HG03457 (cell line): Measurements from ENCODE around the gene NR6A1.

Experiments
- ATAC-seq: cut with Tn5 transposase; IDR thresholded peaks from one replicate; pipeline ENCODE4 v1.9.1; 2021; ENCODE audit warnings: moderate number of reproducible peaks; ENCODE audit not compliant: unreplicated experiment

The NR6A1 gene

DNA sequence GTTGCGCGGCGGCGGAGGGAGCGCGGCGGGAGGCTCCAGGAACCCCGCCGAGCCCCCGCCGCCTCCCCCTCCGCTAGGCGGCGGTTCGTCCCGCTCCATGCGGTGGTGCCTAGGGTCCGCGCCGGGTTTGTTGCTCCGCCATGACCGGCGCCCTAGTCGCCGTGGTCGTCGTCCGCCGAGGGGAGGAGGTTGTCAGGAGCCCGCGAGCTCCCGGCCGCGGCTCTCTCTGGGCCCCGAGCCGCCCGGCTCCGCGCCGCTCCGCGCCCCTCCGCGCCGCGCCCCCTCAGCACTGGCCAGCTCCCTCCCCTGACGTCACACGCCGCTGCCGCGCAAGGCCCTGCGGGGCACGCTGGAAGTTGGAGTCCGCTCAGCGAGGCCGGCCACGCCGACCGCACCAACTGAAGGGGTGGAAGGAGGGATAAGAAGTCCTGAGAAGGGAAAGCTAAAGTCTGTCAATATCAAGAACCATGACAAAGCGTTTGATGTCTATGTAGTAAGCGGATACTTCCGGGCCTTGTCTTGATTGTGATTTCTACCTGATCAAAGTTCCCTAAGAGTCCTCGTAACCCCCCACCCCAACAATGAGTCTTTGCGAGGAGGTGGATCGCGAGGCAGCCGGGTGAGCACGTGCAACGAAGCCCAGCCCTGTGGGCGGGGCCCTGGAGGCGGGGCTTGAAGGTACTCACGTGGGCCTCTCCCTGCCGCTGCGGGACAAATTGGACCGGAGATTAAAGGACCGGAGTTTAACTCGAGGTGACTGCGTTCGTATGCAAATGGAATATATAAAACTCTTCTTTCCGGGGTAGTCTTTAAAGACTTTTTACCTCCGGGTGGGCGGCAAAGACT is at the start of gene NR6A1:
TSS of gene NR6A1 (minus strand) at position 291 of the 846 bp plus-strand sequence.
- peak; percentile 88 for ATAC-seq

DNA sequence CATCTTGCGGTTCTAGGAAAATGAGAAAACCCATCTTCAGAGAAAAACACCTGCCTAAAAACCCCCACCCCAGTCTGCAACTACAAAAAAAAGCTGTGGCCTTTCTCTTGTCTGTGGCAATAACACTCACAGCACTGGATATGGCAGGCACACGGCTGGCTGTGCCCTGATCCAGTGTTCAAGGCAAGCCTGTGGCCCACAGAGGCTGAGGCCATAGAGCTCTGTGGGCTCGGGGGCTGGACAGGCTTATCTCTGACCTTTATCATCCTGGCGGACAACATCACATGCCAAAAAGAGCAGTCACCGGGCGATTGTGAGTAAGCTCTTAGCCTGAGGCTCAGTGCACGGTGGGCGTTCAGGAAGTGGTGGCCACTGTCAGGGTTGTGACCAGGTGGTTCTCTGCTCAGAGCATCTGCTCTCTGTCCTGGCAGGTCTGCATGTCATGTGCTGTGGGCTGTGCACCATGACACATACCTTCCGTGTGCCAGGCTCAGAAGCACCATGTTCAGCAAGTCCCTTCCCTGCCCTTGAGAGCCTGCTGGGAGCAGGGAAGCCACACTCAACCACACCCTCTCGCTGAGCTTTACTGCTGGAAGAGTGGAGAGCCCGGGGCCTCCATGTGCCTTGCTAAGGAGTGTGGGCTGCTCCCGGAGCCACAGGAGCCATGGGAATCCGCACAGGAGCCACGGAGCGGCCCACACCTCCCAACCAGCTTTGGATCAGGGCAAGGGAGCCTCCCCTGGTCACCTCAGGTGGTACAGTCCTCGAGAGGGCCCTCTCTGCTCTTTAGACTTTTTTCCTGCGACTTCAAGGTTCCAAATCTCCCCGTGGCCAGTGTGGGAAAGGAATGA is 47.5 kb upstream of the NR6A1 start:
- no peak for ATAC-seq

DNA sequence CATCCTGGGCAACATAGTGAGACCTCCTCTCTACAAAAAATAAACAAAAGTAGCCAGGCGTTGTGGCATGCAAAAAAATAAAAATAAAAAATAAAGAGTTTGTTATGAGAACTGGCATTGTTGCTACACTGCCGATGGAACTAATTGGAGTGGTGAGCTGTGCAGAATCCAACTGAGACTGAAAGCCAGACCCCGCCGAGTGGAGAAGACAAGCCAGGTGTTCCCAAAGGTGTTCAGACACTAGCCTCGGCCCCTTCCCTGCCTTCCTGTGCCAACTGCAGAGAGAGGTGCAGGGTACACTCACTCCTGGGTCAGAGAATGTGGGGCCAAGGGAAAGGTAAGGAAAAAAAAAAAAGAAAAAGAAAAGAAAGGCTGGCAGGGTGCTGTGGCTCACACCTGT is 44.5 kb upstream of the NR6A1 start:
- ATAC-seq, result no peak

DNA sequence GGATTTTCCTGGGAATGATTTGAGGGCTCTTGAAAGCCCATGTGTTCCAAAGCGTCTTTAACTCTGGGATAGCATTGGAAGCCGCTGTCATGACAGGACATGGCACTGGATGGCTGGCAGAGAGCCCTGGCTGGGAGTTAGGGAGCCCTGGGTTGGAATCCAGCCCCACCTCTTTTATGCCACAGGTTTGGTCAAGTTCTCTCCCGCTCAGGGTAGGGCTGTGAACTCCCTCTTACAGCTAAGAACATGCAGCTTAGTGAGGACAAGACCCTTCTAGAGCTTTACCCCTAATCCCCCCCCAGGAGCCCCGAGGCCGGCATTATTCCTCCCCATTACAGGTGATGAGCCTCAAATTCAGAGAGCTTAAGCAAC is 43.0 kb upstream of the NR6A1 start:
- ATAC-seq, result no peak

DNA sequence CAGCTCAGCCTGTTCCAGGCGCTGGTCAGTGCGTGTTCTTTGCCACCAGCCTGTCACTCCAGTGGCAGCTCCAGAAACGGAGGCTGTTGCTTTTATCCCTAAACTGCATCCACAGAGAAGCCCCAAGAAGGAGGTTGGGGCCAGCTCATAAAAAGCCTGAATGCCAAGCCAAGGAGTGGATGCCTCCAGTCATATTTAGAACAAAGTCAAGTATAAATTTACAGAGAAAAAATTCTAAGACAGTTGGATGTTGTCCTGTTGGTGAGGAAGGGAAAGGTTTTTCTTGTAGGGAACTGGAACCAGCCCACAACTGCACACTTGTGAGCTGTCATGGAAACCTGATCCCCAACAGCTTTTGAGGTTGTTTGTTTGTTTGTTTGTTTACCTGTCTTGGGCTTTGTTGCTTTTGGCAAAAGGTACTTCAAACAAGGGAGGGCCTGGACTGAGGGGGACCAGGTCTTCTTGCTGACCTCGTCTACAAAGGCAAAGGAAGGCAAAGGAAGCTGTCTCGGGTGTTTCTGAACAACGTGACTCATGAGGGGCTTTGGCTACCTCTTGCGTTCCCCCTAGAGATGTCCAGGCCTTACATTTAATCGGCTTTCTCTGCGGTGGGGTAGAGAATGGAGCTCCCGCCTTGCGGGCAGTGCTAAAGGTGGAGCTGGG is 42.5 kb upstream of the NR6A1 start:
- no peak for ATAC-seq

DNA sequence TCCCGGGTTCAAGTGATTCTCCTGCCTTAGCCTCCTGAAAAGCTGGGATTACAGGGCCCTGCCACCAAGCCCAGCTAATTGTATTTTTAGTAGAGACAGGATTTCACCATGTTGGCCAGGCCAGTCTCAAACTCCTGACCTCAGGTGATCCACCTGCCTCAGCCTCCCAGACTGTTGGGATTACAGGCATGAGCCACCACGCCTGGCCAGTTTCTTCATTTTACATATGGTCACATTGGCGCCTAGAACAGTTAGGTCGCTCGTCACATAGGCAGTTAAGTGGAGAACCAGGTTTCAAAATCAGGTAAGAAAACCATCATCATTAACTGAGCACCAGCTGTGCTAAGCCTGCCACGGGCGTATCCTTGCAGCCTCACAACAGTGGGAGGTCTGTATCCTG is 41.9 kb upstream of the NR6A1 start:
- ATAC-seq, result no peak

DNA sequence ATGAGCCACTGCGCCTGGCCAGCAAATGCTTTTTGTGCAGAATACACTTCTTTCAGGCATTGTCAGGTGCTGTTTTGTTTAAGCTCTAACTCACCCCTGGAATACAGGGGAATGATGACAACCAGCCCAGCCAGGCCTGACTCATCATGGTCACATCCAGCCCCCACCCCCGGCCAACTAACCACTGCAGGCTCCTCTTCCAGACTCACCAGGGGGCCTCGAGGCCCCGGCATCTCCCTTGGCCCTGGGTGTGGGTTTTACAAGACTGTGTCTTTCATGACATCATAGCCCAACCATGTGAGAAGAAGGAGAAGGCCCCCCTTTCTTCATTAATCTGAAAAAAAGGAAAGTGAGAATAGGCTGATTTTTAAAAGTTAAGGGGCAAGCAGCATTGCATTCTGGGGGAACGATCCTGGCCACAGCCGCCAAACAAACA is 41.3 kb upstream of the NR6A1 start:
- ATAC-seq, result no peak

DNA sequence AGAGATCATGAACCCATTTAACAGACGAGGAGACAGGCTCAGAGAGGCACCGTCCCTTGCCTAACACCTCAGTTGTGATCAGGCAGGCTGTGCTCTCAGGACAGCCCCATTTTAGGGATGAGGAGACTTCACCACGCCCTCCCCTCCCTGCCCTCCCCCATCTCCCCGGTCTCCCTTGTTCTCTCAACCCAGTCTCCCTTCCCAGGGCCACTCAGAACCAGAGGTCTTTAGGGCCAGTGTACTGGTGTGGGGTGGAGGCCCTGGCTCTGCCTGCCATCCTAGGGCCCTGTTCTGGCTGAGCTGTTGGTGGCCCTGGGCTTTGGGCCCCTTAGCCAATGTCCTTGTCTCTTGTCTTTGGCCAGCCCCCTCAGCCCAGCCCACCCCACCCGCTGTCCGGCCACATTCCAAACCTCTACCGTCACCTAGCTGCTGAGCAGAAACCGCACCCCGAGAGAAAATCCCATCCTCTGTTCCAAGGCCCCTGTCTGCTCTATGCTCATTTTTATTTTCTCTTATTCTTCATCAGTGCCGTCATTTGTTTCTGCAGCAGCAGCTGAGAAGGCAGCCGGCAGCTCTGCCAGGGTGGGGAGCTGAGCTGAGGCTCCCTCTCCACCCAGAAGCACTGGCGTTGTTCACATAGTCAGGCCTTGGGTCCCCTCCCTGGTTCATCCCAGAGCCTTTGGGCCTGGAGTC is 39.7 kb upstream of the NR6A1 start:
- ATAC-seq, result no peak

DNA sequence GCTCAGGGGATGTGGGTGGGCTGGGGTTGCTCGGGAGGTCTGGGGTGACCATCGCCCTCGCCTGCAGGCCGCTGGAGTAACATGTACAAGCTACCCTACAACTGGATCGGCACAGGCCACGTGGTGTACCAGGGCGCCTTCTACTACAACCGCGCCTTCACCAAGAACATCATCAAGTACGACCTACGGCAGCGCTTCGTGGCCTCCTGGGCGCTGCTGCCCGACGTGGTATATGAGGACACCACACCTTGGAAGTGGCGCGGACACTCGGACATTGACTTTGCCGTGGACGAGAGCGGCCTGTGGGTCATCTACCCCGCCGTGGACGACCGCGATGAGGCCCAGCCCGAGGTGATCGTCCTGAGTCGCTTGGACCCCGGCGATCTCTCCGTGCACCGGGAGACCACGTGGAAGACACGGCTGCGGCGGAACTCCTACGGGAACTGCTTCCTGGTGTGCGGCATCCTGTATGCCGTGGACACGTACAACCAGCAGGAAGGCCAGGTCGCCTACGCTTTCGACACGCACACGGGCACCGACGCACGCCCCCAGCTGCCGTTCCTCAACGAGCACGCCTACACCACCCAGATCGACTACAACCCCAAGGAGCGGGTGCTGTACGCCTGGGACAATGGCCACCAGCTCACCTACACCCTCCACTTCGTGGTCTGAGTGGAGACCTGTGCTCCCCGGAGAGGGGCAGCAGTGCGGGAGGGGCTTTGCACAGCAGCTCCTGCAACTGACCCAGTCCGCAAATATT is 38.8 kb upstream of the NR6A1 start:
- ATAC-seq, result no peak

DNA sequence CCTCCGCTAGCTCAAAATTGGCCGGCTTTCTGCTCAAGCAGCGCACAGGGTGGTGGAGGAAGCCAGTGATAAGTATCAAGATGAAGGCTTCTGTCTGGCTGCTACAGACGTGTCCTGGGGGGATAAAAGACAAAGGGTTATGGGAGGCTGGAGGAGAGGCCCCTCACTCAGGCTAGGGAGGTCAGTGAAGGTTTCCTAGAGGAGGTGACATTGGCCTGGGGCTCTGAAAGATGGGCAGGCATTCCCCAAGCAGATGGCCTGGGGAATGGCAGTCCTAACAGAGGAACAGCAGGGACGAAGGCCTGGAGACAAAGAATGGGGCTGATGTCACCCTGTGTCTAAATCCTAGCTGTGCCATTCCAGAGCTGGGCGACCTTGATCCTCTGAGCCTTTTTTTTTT is 38.1 kb upstream of the NR6A1 start:
- ATAC-seq, result no peak

DNA sequence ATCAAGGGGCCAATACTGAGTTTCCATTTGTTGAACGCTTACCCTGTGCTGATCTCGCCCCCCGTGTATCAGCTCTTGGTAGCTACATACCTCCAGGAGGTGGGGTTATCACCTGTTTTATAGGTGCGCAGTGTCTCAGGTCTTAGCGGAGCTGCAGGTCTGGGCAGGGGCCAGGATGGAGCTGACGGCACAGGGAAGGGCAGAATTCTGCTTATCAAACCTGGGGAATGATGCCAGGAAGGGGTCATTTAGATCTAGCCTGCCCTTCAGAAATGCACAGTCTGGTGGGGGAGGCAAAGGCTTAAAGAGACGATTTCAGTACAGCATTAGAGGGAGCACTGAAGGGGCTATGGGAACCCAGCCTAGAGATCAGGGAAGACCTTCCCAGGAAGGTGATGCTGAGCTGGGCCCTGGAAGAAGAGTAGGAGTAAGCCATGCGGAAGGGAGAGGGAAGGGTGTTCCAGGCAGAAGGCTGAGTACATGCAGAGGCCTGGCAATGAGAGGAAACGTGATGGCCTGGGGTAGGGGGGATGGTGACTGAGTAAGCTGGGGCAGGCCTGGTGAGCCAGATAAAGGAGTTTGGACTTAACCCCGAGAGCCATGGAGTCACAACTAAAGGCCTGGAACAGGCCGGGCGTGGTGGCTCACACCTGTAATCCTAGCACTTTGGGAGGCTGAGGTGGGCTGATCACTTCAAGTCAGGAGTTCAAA is 37.3 kb upstream of the NR6A1 start:
- ATAC-seq, result no peak

DNA sequence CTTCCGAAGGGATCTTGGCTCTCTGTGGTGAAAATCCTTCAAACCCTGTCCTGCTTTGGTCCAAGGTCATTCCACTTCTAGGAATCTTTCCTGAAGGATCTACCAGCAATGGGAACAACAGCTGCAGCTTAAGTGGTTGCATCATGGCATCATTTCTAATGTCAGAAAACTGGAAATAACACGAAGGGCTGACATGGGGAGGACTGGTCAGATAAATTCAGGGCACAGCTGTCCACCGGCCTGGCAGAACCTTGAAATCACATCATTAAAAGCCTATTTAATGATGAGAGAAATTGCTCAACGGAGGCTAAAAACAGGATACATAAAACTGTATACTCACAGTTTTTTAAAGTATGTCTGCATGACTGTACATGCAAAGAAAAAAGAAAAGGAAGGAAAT is 34.1 kb upstream of the NR6A1 start:
- ATAC-seq, result no peak

DNA sequence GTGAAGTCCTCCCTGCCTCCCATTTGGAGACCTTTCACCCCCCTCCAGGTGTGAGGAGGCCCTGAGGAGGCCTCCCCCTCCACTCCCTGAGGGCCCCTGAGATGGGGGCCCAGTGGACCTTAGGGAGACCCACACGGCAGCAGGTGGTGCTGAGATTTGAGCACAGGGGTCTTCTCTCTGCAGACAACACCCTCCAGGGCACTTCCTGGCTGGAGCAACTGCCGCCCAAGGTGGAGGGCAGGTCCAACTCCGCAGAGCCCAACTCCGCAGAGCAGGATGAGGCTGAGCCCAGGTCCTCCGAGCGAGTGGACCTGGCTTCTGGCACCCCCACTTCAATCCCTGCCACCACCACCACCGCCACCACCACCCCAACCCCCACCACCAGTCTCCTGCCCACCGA is 32.8 kb upstream of the NR6A1 start:
- ATAC-seq, result no peak

DNA sequence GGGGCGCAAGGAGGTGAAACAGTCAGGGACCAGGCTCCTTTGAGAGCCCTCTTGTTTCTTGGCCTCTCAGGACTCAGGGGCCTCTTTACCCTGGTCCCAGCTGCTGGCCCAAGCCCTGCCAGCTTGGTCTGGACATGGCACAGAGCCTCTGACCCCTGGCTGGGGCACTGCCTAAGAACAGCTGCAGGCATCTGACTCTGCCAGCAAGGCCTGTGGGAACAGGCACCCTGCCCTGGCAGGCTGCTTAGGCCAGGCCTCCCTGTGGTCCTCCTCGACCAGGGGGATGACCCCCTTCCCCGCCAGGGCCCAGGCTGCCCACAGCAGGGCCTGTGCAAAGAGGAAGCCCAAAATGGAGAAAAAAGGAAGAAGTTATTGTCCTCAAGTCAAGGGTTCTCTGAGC is 31.3 kb upstream of the NR6A1 start:
- ATAC-seq, result no peak

DNA sequence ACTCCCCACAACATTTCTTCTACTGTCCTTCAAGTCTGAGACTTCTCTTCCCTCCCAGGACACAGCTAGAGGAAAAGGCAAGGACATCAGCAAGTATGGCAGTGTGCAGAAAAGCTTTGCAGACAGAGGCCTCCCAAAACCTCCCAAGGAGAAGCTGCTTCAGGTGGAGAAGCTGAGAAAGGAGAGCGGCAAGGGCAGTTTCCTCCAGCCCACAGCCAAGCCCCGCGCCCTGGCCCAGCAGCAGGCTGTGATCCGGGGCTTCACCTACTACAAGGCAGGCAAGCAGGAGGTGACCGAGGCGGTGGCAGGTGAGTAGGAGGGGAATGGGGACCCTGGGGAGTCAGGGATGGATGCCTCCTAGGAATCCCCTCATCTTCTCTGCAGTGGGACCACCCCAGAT is 30.2 kb upstream of the NR6A1 start:
- ATAC-seq, result no peak

DNA sequence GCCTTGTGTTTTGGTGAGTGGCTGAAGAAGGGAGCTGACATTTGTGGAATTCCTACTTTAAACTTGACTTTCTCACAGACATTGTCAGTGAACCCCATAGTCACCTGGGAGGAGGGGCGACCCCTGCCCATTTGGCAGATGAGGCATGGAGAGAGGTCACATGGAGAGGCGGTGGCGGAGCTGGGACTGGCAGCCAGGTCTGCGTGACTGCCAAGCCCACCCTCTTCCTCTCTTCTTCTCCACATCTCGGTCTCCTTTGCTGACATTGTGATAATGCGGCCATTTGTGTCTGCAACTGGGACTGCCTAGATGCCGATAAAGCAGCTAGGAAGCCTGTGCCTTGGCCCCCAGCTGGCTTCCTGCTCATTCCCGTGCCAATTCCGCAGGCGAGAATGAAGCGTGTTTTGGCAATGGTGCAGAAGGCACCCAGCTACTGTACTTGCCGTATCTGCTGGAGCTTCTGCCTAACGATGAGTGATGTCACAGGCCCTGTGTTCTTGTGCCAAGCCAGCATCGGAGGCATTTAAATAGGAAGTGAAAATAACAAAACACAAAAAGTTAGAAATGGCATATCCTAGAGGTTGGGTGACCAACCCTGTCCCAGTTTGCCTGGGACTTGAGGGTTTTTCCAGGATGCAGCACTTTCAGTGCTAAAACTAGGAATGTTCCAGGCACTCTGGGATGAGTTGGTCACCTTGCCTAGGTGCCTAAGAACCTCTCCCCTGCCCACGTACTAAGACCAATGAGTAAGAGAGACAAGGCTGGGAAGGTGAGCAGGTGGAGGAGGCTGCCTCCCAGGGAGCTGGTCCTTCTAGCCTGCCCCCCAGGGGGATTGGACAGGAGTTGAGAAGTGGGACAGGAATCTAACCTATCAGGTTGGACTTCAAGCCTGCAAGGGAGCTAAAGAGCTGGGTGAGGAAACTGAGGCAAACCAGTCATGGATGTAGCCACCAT is 29.5 kb upstream of the NR6A1 start:
- ATAC-seq, result no peak

DNA sequence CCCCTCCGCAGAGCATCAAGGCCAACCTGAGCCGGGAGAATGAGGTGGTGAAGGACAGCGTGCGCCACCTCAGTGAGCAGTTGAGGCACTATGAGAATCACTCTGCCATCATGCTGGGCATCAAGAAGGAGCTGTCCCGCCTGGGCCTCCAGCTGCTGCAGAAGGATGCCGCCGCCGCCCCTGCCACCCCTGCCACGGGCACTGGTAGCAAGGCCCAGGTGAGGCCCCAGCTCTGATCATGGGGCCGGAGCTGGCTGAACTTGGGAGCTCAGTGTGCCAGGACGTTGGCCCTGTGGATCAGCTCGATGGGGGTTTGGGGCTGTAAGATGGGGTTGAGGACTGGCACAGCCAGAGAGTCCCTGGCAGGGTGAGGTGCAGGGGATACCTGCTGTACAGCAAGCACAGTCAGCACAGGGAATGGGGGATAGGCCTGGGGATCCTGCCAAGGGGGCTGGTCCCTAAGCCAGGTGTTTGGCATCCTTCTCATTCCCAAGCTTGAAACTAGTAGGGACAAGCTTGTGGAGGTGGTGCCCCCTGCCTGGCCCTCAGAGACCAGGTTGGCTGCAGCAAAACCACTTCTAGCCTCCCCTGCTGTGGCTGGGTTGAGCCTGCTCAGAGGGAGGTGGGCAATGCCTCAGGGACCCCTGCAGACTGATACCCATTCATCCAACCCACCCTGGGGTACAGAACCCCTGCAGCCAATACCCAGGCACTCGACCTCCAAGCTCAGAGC is 28.3 kb upstream of the NR6A1 start:
- no peak for ATAC-seq
